Endothelial cell of coronary artery (primary cell): ENCODE results near the gene DNAH8. TPM values are rescaled to one million over a fixed set of nuclear protein-coding genes. Genes with fewer than 3 reads are reported as not detected.

ENCODE experiments used
- total RNA-seq: library from RNA; depleted of rRNA; stranded (reverse); fragments of >200 nt; gene quantifications from 2 replicates; pipeline ENCODE4 v1.2.3, GENCODE V29; 2014

Gene DNAH8
- total RNA-seq, result under 0.01 and 0.19 TPM in 2 replicates

GRCh38 chr6:38715016-38715689 is at the start of gene DNAH8:
Gene DNAH8 (plus strand): TSS chr6:38715311. CDS start chr6:38722810, 7,499 bp downstream.

GRCh38 chr6:38702558-38703397 is 12.3 kb upstream of the DNAH8 start, which contains the start of gene GLO1:
Gene GLO1 (minus strand): TSS chr6:38703145. CDS start chr6:38703054, 91 bp downstream.

GRCh38 chr6:39048481-39049399 is 333.6 kb downstream of the DNAH8 start, which contains the start of gene GLP1R:
Gene GLP1R (plus strand): TSS chr6:39048781. CDS start chr6:39048841, 60 bp downstream.

Other genes with a start within 250 kb of the DNAH8 start
- gene BTBD9, start 75.4 kb upstream of the DNAH8 start, total RNA-seq, result 7.3 and 8.3 TPM in 2 replicates
- gene GLO1, start 12.2 kb upstream of the DNAH8 start, total RNA-seq, result 105 and 120 TPM in 2 replicates